Measurements from ENCODE around the gene POLR1E. TPM values are rescaled to one million over a fixed set of nuclear protein-coding genes. Genes with fewer than 3 reads are reported as not detected.

The POLR1E gene
- total RNA-seq, 6 experiments from 2014 or later: 11.7 to 18.1 (median 14.4) TPM

DNA sequence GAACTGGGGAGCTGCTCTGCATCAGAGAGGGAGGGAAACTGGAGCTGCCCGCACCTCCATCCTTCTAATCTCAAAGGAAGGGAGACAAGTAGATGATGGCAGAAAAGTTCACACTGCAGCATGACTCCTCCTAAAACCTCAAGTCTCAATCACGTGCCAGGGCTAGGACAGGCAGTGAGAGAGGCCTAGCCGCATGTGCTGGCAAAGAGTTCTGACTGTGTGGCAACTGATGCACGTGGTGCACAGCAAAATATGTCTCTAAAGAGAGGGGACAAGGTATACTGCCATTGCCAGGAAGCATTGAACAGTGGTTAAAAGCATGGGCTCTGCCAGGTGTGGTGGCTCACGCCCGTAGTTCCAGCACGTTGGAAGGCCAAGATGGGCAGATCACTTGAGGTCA, 52.4 kb downstream of the POLR1E start:
- 87% methylated on average over 4 of the region's 7 CpGs for WGBS (ENCODE audit: insufficient coverage, low coverage, low lambda C conversion rate, missing lambda C conversion rate)
- intact Hi-C loops (cut with DNase I): no loop called here
- no peak overlapping the region for H3K27ac ChIP-seq
- no peaks in the 10 kb centered on the region for H3K9me3 ChIP-seq
- no peaks in the 10 kb centered on the region for H3K4me1 ChIP-seq
- no peak overlapping the region for H3K4me3 ChIP-seq
- H3K27me3 ChIP-seq: no peaks in the 10 kb centered on the region
- peaks cover 0 to 6% (median 0%) of the 10 kb centered on the region in 4 donors for H3K36me3 ChIP-seq
- DNase-seq: no peak
- no peak for ATAC-seq
- TF ChIP-seq POLR2A (IDR thresholded peaks at IDR 0.05): no peak
- TF ChIP-seq, protein P1, sequence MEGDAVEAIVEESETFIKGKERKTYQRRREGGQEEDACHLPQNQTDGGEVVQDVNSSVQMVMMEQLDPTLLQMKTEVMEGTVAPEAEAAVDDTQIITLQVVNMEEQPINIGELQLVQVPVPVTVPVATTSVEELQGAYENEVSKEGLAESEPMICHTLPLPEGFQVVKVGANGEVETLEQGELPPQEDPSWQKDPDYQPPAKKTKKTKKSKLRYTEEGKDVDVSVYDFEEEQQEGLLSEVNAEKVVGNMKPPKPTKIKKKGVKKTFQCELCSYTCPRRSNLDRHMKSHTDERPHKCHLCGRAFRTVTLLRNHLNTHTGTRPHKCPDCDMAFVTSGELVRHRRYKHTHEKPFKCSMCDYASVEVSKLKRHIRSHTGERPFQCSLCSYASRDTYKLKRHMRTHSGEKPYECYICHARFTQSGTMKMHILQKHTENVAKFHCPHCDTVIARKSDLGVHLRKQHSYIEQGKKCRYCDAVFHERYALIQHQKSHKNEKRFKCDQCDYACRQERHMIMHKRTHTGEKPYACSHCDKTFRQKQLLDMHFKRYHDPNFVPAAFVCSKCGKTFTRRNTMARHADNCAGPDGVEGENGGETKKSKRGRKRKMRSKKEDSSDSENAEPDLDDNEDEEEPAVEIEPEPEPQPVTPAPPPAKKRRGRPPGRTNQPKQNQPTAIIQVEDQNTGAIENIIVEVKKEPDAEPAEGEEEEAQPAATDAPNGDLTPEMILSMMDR (IDR thresholded peaks at IDR 0.05): no peak

DNA sequence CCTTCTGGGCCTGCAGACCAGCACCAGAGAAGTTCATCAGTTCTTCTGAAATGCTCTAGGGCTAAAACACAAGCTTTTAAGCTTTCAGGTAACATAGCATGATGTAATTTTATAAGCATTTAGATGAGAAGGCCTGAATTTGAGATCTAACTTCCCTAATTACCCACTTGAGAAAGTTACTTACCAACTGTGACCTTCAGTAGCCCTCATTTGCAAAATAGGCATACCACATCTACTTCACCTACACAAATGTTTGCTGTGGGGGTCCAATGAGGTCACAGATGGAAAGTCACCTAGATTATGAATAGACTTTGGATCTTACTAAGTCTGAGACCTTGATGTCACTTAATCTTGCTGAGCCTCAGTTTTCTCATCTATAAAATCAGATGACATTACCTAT, 53.9 kb downstream of the POLR1E start:
- H3K4me3 ChIP-seq: no peak overlapping the region
- intact Hi-C loops (cut with DNase I): no loop called here
- ATAC-seq: no peak
- H3K9me3 ChIP-seq: no peaks in the 10 kb centered on the region
- H3K27ac ChIP-seq: no peak overlapping the region
- TF ChIP-seq, protein P1 (IDR thresholded peaks at IDR 0.05): no peak
- TF ChIP-seq POLR2A (IDR thresholded peaks at IDR 0.05): no peak
- no peak for DNase-seq
- no peaks in the 10 kb centered on the region for H3K4me1 ChIP-seq
- no peaks in the 10 kb centered on the region for H3K27me3 ChIP-seq
- H3K36me3 ChIP-seq: peaks cover 0 to 6% (median 0%) of the 10 kb centered on the region in 4 donors

- intact Hi-C loops (cut with DNase I): no loop called here
- Histone ChIP-seq H3K27ac (no peak overlapping the region), H3K9me3 (no peaks in the 10 kb centered on the region), H3K4me1 (no peaks in the 10 kb centered on the region), H3K4me3 (no peak overlapping the region), H3K27me3 (no peaks in the 10 kb centered on the region), H3K36me3 (peaks cover 0 to 6% (median 0%) of the 10 kb centered on the region in 4 donors)
- ATAC-seq (no peak), DNase-seq (no peak)
- WGBS (ENCODE audit: insufficient coverage, low coverage, low lambda C conversion rate, missing lambda C conversion rate): 79% methylated on average over 3 of the region's 3 CpGs
- no peak for TF ChIP-seq POLR2A (IDR thresholded peaks at IDR 0.05)
- TF ChIP-seq, protein P1 (IDR thresholded peaks at IDR 0.05): no peak
Measured at GRCh38 chr9:37540634-37541033, 54.9 kb downstream of the POLR1E start.

- WGBS (ENCODE audit: insufficient coverage, low coverage, low lambda C conversion rate, missing lambda C conversion rate): no CpG with 5 or more reads among the region's 8 CpGs
- intact Hi-C loops (cut with DNase I): no loop called here
- TF ChIP-seq, protein P1 (IDR thresholded peaks at IDR 0.05): no peak
- no peak for TF ChIP-seq POLR2A (IDR thresholded peaks at IDR 0.05)
Measured at GRCh38 chr9:37541465-37541864, 55.7 kb downstream of the POLR1E start.

DNA sequence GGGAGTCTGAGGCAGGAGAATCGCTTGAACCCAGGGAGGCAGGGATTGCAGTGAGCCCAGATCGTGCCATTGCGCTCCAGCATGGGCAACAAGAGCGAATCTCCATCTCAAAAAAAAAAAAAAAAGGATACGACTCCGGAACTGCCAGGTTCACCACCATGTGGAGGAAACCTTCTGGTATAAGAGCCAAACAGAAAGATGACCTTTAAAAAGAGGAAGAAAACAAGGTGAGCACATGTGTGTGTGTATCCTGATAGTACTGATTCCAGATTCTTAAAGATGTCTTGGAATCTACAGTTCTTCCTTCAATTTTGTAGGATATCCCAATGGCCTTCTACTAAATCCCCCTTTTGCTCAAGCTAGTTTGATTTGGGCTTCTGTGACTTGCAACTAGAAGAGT, 56.7 kb downstream of the POLR1E start:
- Histone ChIP-seq H3K36me3 (peaks cover 0 to 4% (median 0%) of the 10 kb centered on the region in 4 donors), H3K4me3 (no peak overlapping the region), H3K4me1 (no peaks in the 10 kb centered on the region), H3K27me3 (no peaks in the 10 kb centered on the region), H3K9me3 (no peaks in the 10 kb centered on the region), H3K27ac (no peak overlapping the region)
- intact Hi-C loops (cut with DNase I): no loop called here
- TF ChIP-seq, protein P1 (IDR thresholded peaks at IDR 0.05): no peak
- TF ChIP-seq POLR2A (IDR thresholded peaks at IDR 0.05): no peak
- WGBS (ENCODE audit: insufficient coverage, low coverage, low lambda C conversion rate, missing lambda C conversion rate): 93% methylated on average over 6 of the region's 6 CpGs
- no peak for ATAC-seq
- no peak for DNase-seq

More at GRCh38 chr9:37541465-37541864, 55.7 kb downstream of the POLR1E start:
- ATAC-seq: peak in 1 of 4 donors; percentile 16
- Histone ChIP-seq H3K4me3 (no peak overlapping the region), H3K9me3 (no peaks in the 10 kb centered on the region), H3K4me1 (no peaks in the 10 kb centered on the region), H3K27ac (no peak overlapping the region), H3K27me3 (no peaks in the 10 kb centered on the region), H3K36me3 (peaks cover 0 to 6% (median 0%) of the 10 kb centered on the region in 4 donors)
- no peak for DNase-seq
